PC-3 (cell line): ENCODE data around the gene NAGPA.

Experiments used
- CTCF ChIP-seq: fragments of 300-600 bp; sonication (generic); conservative IDR thresholded peaks from 2 replicates; pipeline ENCODE4 v1.5.1; 2017; ENCODE audit warnings: antibody characterized with exemption, low read depth, mild to moderate bottlenecking, low read length
- EZH2 ChIP-seq: fragments of 300-600 bp; sonication (generic); IDR thresholded peaks from one replicate; pipeline ENCODE4 v1.6.1; 2017; ENCODE audit warnings: antibody characterized with exemption, mild to moderate bottlenecking, low read length; ENCODE audit not compliant: unreplicated experiment
- EZH2phosphoT487 ChIP-seq: fragments of 300-600 bp; sonication (generic); IDR thresholded peaks from 2 replicates; pipeline ENCODE4 v1.6.1; 2018; ENCODE audit warnings: mild to moderate bottlenecking, antibody characterized with exemption, low read length, borderline replicate concordance

GRCh38 chr16:5075637-5076036, 41.9 kb upstream of the NAGPA start:
- TF ChIP-seq CTCF (no peak), EZH2phosphoT487 (no peak), EZH2 (no peak)
